ENCODE results near the gene NUFIP1. TPM values are rescaled to one million over a fixed set of nuclear protein-coding genes. Genes with fewer than 3 reads are reported as not detected.

The NUFIP1 gene
- total RNA-seq, 1 experiment from 2014 or later: 12.2 TPM

GRCh38 chr13:45034342-45034741, 45.1 kb upstream of the NUFIP1 start:
- no peaks in the 10 kb centered on the region for H3K9me2 ChIP-seq (ENCODE audit: insufficient read depth)
- no TSS peak for BruUV-seq (replicated peaks)
- no peak for TF ChIP-seq MAX (IDR thresholded peaks at IDR 0.05)
- no peak for TF ChIP-seq CEBPB (IDR thresholded peaks at IDR 0.05; ENCODE audit: low read depth)
- TF ChIP-seq YY1 (IDR thresholded peaks at IDR 0.05; ENCODE audit: extremely low read depth, insufficient replicate concordance, low read depth, low read length): no peak
- TF ChIP-seq EGR1 (IDR thresholded peaks at IDR 0.05; ENCODE audit: low read depth): no peak
- no peak for TF ChIP-seq TCF7L2 (IDR thresholded peaks at IDR 0.05; ENCODE audit: borderline replicate concordance, extremely low read depth, insufficient read depth, insufficient read length)
- no peak for TF ChIP-seq SRF (IDR thresholded peaks at IDR 0.05; ENCODE audit: low read depth)
- TF ChIP-seq CTCF (IDR thresholded peaks at IDR 0.05 in 2 of 3, conservative IDR thresholded peaks at IDR 0.05 in 1 of 3; ENCODE audit: borderline replicate concordance in 1 of 3, insufficient read depth in 1 of 3, low read depth in 2 of 3, low read length in 2 of 3): no peak
- TF ChIP-seq ZBTB33 (IDR thresholded peaks at IDR 0.05; ENCODE audit: extremely low read depth, insufficient replicate concordance, low read length): no peak
- TF ChIP-seq SIN3A (IDR thresholded peaks at IDR 0.05; ENCODE audit: low read depth): no peak
- no peak for TF ChIP-seq POLR2A (IDR thresholded peaks at IDR 0.05; ENCODE audit: borderline replicate concordance, extremely low read depth, insufficient read depth, insufficient read length)
- TF ChIP-seq EZH2phosphoT487 (IDR thresholded peaks at IDR 0.05; ENCODE audit: borderline replicate concordance): no peak
- no peak for TF ChIP-seq SP1 (IDR thresholded peaks at IDR 0.05; ENCODE audit: low read depth)
- TF ChIP-seq EZH2 (IDR thresholded peaks at IDR 0.05): no peak
- TF ChIP-seq FOSL1 (IDR thresholded peaks at IDR 0.05; ENCODE audit: low read depth): no peak
- no peaks in the 10 kb centered on the region for H3K9me3 ChIP-seq (ENCODE audit: control insufficient read depth in 1 of 2, insufficient read depth in 1 of 2, low read depth in 1 of 2, low read length in 2 of 2)
- H3K4me2 ChIP-seq (ENCODE audit: low read length): no peak overlapping the region
- ChIA-PET POLR2A (no interaction called here), CTCF (no interaction called here), RAD21 (ENCODE audit: low non-redundant PET in 1 of 2, low total read pairs in 2 of 2, uncharacterized antibody in 2 of 2, unreplicated experiment in 2 of 2) (no interaction called here)
- H2AFZ ChIP-seq (ENCODE audit: low read depth, low read length, poor library complexity, severe bottlenecking): no peak overlapping the region
- no peaks in the 10 kb centered on the region for H3K4me1 ChIP-seq (ENCODE audit: control insufficient read depth in 1 of 2, insufficient read depth in 2 of 2, low read length in 2 of 2)
- DNase-seq (ENCODE audit: low read depth, low spot score) (no peak), ATAC-seq (no peak)
- intact Hi-C loops (cut with micrococcal nuclease): no loop called here
- H4K20me1 ChIP-seq (ENCODE audit: insufficient read depth): no peaks in the 10 kb centered on the region
- H3K9ac ChIP-seq (ENCODE audit: low read length): no peak overlapping the region
- H3K4me3 ChIP-seq (replicated peaks in 1 of 2; ENCODE audit: low read depth in 1 of 2, low read length in 2 of 2): no peak overlapping the region
- H3K79me2 ChIP-seq (ENCODE audit: insufficient read depth, low read length): no peaks in the 10 kb centered on the region
- H3K36me3 ChIP-seq (ENCODE audit: control insufficient read depth in 1 of 2, insufficient read depth in 2 of 2, low read length in 2 of 2): no peaks in the 10 kb centered on the region
- no peak overlapping the region for H3K27ac ChIP-seq (ENCODE audit: low read depth, low read length)
- no peaks in the 10 kb centered on the region for H3K27me3 ChIP-seq (ENCODE audit: insufficient read depth, low read length)

Data from HCT116 (cell line).